Vagina (tissue), 2 donors: Measurements from ENCODE around the gene INPP4B.

Experiments used
- CTCF ChIP-seq, 3 experiments: fragments of 450-650 bp in 2 of 3; fragments of 200-600 bp in 1 of 3; sonication (generic) in 1 of 3; IDR thresholded peaks; one replicate each; pipeline ENCODE4 v1.5.1; 2017 to 2019; ENCODE audit warnings: antibody characterized with exemption in 3 of 3, mild to moderate bottlenecking in 2 of 3, moderate library complexity in 2 of 3
- POLR2A ChIP-seq, 2 donors: fragments of 450-650 bp; IDR thresholded peaks; one replicate each; pipeline ENCODE4 v1.6.1; 2017; ENCODE audit warnings: antibody characterized with exemption in 2 of 2, mild to moderate bottlenecking in 2 of 2, moderate library complexity in 2 of 2
- POLR2AphosphoS5 ChIP-seq, 2 donors: sonication (generic); formaldehyde crosslinking; IDR thresholded peaks; one replicate each; pipeline ENCODE4 v1.9.0; 2017; ENCODE audit warnings: antibody characterized with exemption in 2 of 2, mild to moderate bottlenecking in 2 of 2, low read depth in 1 of 2; ENCODE audit not compliant: insufficient read depth in 1 of 2

GRCh38 chr4:142041788-142042187 is 804.3 kb downstream of the INPP4B start:
- no peak for TF ChIP-seq CTCF (IDR thresholded peaks at IDR 0.05)
- no peak for TF ChIP-seq POLR2AphosphoS5 (IDR thresholded peaks at IDR 0.05; ENCODE audit: insufficient read depth in 1 of 2, low read depth in 1 of 2)
- no peak for TF ChIP-seq POLR2A (IDR thresholded peaks at IDR 0.05)
